Breast epithelium (tissue), 4 donors: Measurements from ENCODE around the gene TMX2. TPM values are rescaled to one million over a fixed set of nuclear protein-coding genes. Genes with fewer than 3 reads are reported as not detected.

Source experiments
- DNase-seq, 2 donors: peaks; one replicate each; pipeline ENCODE4 v3.0.0-alpha.2; 2019; ENCODE audit warnings: low spot score in 2 of 2
- H3K27ac ChIP-seq, 2 donors: fragments of 200-600 bp; sonication (generic) in 1 of 2; one replicate each; pipeline ENCODE4 v1.5.1; 2016 to 2019; ENCODE audit warnings: mild to moderate bottlenecking in 1 of 2
- H3K27me3 ChIP-seq, 2 donors: fragments of 200-600 bp; sonication (generic) in 1 of 2; one replicate each; pipeline versions ENCODE4 v1.5.1 to v1.6.0; 2017 to 2019; ENCODE audit warnings: control low read depth in 1 of 2, mild to moderate bottlenecking in 1 of 2
- H3K36me3 ChIP-seq: fragments of 200-600 bp; one replicate; pipeline ENCODE4 v1.5.1; 2019
- H3K4me1 ChIP-seq, 2 donors: fragments of 200-600 bp; sonication (generic); one replicate each; pipeline ENCODE4 v1.5.1; 2016 to 2019; ENCODE audit warnings: control low read depth in 1 of 2
- H3K4me3 ChIP-seq, 3 donors: fragments of 200-600 bp; sonication (generic); 1 replicate in 2 of 3; 2 replicates in 1 of 3; pipeline ENCODE4 v1.5.1; 2016 to 2019; ENCODE audit warnings: mild to moderate bottlenecking in 3 of 3, moderate library complexity in 2 of 3
- H3K9me3 ChIP-seq, 2 donors: fragments of 200-600 bp; sonication (generic) in 1 of 2; one replicate each; pipeline ENCODE4 v1.5.1; 2016 to 2019; ENCODE audit warnings: control low read depth in 1 of 2
- POLR2A ChIP-seq: fragments of 450-650 bp; IDR thresholded peaks from one replicate; pipeline ENCODE4 v1.6.1; 2016; ENCODE audit warnings: antibody characterized with exemption, mild to moderate bottlenecking, moderate library complexity
- POLR2AphosphoS5 ChIP-seq, 3 donors: sonication (generic); formaldehyde crosslinking; IDR thresholded peaks; one replicate each; pipeline ENCODE4 v1.6.1; 2017; ENCODE audit warnings: antibody characterized with exemption in 3 of 3
- intact Hi-C: fragments of 100-400 bp; cut with DNase I; formaldehyde crosslinking; loops from one replicate; pipeline ENCODE4 v1.15.1; 2023; ENCODE audit warnings: low total_unique reads
- total RNA-seq, 3 donors: library from RNA; depleted of rRNA; stranded (reverse); fragments of >200 nt; gene quantifications; one replicate each; pipeline ENCODE4 v1.1.0, GENCODE V29; 2016
- TF ChIP-seq, protein P1 (sequence below), 3 donors: fragments of 450-650 bp; IDR thresholded peaks; one replicate each; pipeline ENCODE4 v1.5.1; 2016 to 2017; ENCODE audit warnings: antibody characterized with exemption in 3 of 3, mild to moderate bottlenecking in 3 of 3, moderate library complexity in 3 of 3

Gene TMX2
- total RNA-seq, 3 donors from 2014 or later: 45.8 to 80.1 (median 66.2) TPM

DNA sequence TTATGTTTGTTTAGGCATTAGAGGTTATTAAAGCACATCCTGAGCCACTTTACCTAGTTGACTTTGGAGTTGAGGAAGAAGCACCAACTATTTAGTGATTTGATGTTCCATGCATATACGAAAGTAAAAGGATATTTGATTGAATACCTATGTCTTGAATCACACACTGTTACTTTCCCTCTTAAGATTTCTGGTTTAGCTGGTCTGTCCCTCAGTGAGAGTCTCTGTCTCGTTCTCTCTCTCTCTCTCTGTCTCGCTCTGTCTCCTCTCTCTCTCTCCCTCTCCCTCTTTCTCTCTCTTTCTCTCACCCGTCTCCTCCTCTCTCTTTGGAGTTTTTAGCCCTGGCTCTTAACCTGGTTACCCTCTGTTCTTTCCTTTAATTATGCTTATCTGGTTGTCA, 60.2 kb downstream of the TMX2 start:
- H3K27ac ChIP-seq: peak overlapping the region; percentile 44 to 71
- H3K4me1 ChIP-seq: peaks cover 5 to 28% of the 10 kb centered on the region in 2 donors
- TF ChIP-seq, protein P1, sequence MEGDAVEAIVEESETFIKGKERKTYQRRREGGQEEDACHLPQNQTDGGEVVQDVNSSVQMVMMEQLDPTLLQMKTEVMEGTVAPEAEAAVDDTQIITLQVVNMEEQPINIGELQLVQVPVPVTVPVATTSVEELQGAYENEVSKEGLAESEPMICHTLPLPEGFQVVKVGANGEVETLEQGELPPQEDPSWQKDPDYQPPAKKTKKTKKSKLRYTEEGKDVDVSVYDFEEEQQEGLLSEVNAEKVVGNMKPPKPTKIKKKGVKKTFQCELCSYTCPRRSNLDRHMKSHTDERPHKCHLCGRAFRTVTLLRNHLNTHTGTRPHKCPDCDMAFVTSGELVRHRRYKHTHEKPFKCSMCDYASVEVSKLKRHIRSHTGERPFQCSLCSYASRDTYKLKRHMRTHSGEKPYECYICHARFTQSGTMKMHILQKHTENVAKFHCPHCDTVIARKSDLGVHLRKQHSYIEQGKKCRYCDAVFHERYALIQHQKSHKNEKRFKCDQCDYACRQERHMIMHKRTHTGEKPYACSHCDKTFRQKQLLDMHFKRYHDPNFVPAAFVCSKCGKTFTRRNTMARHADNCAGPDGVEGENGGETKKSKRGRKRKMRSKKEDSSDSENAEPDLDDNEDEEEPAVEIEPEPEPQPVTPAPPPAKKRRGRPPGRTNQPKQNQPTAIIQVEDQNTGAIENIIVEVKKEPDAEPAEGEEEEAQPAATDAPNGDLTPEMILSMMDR (IDR thresholded peaks at IDR 0.05): no peak
- no peak for TF ChIP-seq POLR2A
- TF ChIP-seq POLR2AphosphoS5 (IDR thresholded peaks at IDR 0.05): no peak
- H3K9me3 ChIP-seq: no peaks in the 10 kb centered on the region
- no peaks in the 10 kb centered on the region for H3K27me3 ChIP-seq
- no peak for DNase-seq
- H3K4me3 ChIP-seq: no peak overlapping the region
- intact Hi-C loops: no loop called here
- H3K36me3 ChIP-seq: no peaks in the 10 kb centered on the region

DNA sequence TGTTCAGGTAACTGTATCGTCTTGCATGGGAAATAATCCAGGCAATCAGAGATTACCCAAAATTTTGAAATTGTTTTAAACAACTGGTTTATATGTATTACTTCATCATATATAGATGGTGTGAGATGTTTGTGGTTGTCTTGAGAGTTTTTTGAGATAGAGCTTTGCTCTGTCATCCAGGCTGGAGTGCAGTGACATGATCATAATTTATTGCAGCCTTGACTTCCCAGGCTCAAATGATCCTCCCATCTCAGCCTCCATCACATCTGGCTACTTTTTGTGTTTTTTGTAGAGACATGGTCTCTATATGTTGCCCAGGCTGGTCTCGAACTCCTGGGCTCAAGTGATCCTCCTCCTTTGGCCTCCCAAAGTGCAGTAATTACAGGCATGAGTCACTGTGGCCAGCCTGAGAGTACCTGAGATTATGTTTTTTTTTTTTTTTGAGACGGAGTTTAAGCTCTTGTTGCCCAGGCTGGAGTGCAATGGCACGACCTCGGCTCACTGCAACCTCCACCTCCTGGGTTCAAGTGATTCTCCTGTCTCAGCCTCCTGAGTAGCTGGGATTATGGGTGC, 60.7 kb downstream of the TMX2 start:
- Histone ChIP-seq H3K9me3 (no peaks in the 10 kb centered on the region), H3K27ac (peak overlapping the region in 1 of 2 donors; percentile 71), H3K36me3 (no peaks in the 10 kb centered on the region), H3K27me3 (no peaks in the 10 kb centered on the region), H3K4me3 (no peak overlapping the region), H3K4me1 (peaks cover 5 to 32% of the 10 kb centered on the region in 2 donors)
- no peak for TF ChIP-seq POLR2AphosphoS5 (IDR thresholded peaks at IDR 0.05)
- TF ChIP-seq, protein P1 (IDR thresholded peaks at IDR 0.05): no peak
- no peak for TF ChIP-seq POLR2A
- intact Hi-C loops: no loop called here
- DNase-seq: no peak

DNA sequence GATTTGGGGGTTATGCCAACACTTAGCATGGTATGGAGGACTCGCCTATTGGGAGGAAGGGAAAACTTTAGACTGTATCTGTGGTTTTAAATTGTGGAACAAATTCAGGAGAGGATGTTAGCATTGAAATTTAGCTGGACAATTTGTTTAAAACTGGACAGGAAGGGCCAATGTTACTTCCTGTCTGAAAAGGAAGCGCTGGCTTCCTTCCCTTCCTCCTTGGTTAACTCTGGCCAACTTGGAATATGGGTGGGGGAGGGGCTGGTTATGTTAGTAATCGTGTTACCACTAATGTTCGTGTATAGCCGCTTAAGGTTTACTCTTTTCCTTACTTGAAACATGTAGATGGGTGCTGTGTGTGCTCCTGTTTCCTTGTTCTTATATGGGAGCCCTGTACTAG, 63.1 kb downstream of the TMX2 start:
- no peak for TF ChIP-seq POLR2AphosphoS5 (IDR thresholded peaks at IDR 0.05)

DNA sequence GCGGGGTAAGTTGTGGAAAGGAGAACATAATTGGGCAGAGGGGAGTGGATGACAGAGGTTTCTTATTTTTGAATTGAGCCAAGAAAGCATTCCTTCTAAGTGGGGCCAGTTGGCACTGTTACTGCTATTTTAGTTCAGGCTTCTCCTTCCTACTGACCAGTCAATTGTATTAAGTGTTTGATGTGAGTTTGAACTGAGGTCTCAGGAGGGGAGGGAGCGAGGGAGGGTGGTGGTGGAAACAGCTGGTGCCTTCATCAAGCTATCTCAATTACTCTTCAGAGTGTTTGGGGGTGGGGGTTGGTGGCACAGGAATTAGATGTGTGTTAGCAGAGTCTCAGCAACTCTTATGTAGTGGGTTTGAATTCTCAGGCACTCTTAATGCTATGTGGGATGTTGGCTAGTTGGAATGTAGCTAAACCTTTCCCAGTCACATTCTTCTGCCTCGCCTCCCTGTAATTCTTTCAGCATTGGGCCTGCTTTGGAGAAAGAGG, 63.7 kb downstream of the TMX2 start:
- Histone ChIP-seq H3K36me3 (no peaks in the 10 kb centered on the region), H3K27ac (peak overlapping the region; percentile 91 to 92), H3K9me3 (no peaks in the 10 kb centered on the region), H3K27me3 (no peaks in the 10 kb centered on the region), H3K4me1 (peaks cover 10 to 55% of the 10 kb centered on the region in 2 donors), H3K4me3 (peak overlapping the region in 1 of 3 donors; percentile 39)
- intact Hi-C loops: no loop called here
- TF ChIP-seq, protein P1 (IDR thresholded peaks at IDR 0.05): no peak
- no peak for TF ChIP-seq POLR2A
- no peak for TF ChIP-seq POLR2AphosphoS5 (IDR thresholded peaks at IDR 0.05)
- no peak for DNase-seq

More for the DNA sequence above, 63.1 kb downstream of the TMX2 start:
- intact Hi-C loops: no loop called here
- no peaks in the 10 kb centered on the region for H3K9me3 ChIP-seq
- no peaks in the 10 kb centered on the region for H3K27me3 ChIP-seq
- peak overlapping the region in 1 of 3 donors; percentile 39 for H3K4me3 ChIP-seq
- H3K4me1 ChIP-seq: peaks cover 5 to 49% of the 10 kb centered on the region in 2 donors
- no peaks in the 10 kb centered on the region for H3K36me3 ChIP-seq
- DNase-seq: no peak
- H3K27ac ChIP-seq: peak overlapping the region; percentile 91 to 92

DNA sequence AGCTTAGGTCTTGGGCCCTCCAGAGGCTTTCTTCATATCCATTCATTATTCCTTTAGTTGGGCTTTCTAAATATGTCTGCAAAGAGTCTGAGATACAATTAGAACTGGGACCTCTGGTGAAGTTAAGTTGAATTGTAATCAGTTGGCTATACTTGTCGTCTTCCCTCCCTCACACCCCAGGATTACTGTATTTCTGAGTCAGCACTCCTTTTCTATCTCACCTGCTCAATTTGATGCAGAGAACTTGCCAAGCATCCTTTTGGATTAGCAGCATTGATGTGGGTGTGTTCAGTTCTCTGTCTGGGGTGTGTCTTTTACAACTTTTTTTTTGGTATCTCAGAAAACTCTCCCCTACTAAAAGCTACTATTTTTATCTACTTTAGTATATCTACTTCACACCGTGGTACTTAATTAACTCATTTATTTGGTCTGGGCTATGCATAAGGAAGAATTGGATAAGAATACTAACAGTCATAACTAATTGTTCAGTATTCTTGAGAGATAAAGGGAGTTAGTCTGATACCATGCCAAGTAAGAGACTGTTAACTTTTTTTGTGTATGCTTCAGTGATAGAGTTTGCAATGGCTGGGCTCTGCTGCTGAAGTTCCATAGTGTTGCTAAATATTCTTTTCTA, 64.3 kb downstream of the TMX2 start:
- Histone ChIP-seq H3K4me3 (peak overlapping the region in 1 of 3 donors; percentile 39), H3K4me1 (peaks cover 16 to 60% of the 10 kb centered on the region in 2 donors), H3K27me3 (no peaks in the 10 kb centered on the region), H3K9me3 (no peaks in the 10 kb centered on the region), H3K36me3 (no peaks in the 10 kb centered on the region), H3K27ac (peak overlapping the region; percentile 91 to 92)
- TF ChIP-seq POLR2A: no peak
- TF ChIP-seq, protein P1 (IDR thresholded peaks at IDR 0.05): no peak
- TF ChIP-seq POLR2AphosphoS5 (IDR thresholded peaks at IDR 0.05): no peak
- no peak for DNase-seq
- intact Hi-C loops: no loop called here
